Glutamatergic neuron (in vitro differentiated cells): ENCODE results near the gene SUGCT. TPM values are rescaled to one million over a fixed set of nuclear protein-coding genes. Genes with fewer than 3 reads are reported as not detected.
A peak's percentile ranks its signal among the peaks of the same experiment; 100 is the strongest.

Source experiments
- DNase-seq: peaks from one replicate; pipeline ENCODE4 v3.0.0; 2022
- H3K27ac Mint-ChIP-seq: one replicate; pipeline ENCODE4 v1.8.0; 2020; ENCODE audit warnings: mild to moderate bottlenecking, mixed read lengths, inconsistent platforms; ENCODE audit not compliant: unreplicated experiment
- H3K27me3 Mint-ChIP-seq: one replicate; pipeline ENCODE4 v1.8.0; 2020; ENCODE audit warnings: mild to moderate bottlenecking, moderate library complexity, mixed read lengths, inconsistent platforms; ENCODE audit not compliant: unreplicated experiment
- H3K36me3 Mint-ChIP-seq: one replicate; pipeline ENCODE4 v1.8.0; 2020; ENCODE audit warnings: mild to moderate bottlenecking, mixed read lengths, inconsistent platforms; ENCODE audit not compliant: unreplicated experiment
- H3K4me1 Mint-ChIP-seq: one replicate; pipeline ENCODE4 v1.8.0; 2020; ENCODE audit warnings: mild to moderate bottlenecking, low read depth, mixed read lengths, inconsistent platforms; ENCODE audit not compliant: unreplicated experiment
- H3K4me3 Mint-ChIP-seq: one replicate; pipeline ENCODE4 v1.8.0; 2020; ENCODE audit warnings: mild to moderate bottlenecking, mixed read lengths, inconsistent platforms; ENCODE audit not compliant: unreplicated experiment
- H3K9me3 Mint-ChIP-seq: one replicate; pipeline ENCODE4 v1.8.0; 2020; ENCODE audit warnings: mild to moderate bottlenecking, moderate library complexity, mixed read lengths, inconsistent platforms; ENCODE audit not compliant: unreplicated experiment
- CTCF ChIP-seq: fragments of 200-600 bp; sonication (generic); IDR thresholded peaks from one replicate; pipeline ENCODE4 v1.5.0; 2021; ENCODE audit not compliant: partially characterized antibody, unreplicated experiment
- total RNA-seq: library from RNA; stranded (reverse); fragmentation: NEBNext Ultra II Directional; extraction: Animal tissue kit (Norgen Biotek cat#: 25700); gene quantifications from one replicate; pipeline ENCODE4 v1.2.1, GENCODE V29; 2021; ENCODE audit not compliant: unreplicated experiment

The SUGCT gene
- total RNA-seq, 1 donor from 2014 or later, result 1.2 TPM

- Mint-ChIP-seq H3K27ac (no peak overlapping the region), H3K9me3 (peaks cover 1% of the 10 kb centered on the region), H3K4me1 (no peaks in the 10 kb centered on the region), H3K36me3 (no peaks in the 10 kb centered on the region), H3K27me3 (no peaks in the 10 kb centered on the region), H3K4me3 (no peak overlapping the region)
- no peak for DNase-seq
- TF ChIP-seq CTCF, result peak; percentile 76
Observed at GRCh38 chr7:40329601-40330153, 194.9 kb downstream of the SUGCT start.

GRCh38 chr7:40330408-40330807, 195.6 kb downstream of the SUGCT start:
- no peak overlapping the region for H3K27ac Mint-ChIP-seq

GRCh38 chr7:40331915-40332314, 197.1 kb downstream of the SUGCT start:
- no peak for TF ChIP-seq CTCF
- Mint-ChIP-seq H3K9me3 (peaks cover 6% of the 10 kb centered on the region), H3K27me3 (no peaks in the 10 kb centered on the region), H3K27ac (no peak overlapping the region), H3K4me1 (no peaks in the 10 kb centered on the region), H3K36me3 (no peaks in the 10 kb centered on the region), H3K4me3 (no peak overlapping the region)
- no peak for DNase-seq

More at GRCh38 chr7:40330408-40330807, 195.6 kb downstream of the SUGCT start:
- no peak for TF ChIP-seq CTCF
- no peaks in the 10 kb centered on the region for H3K4me1 Mint-ChIP-seq
- peaks cover 3% of the 10 kb centered on the region for H3K9me3 Mint-ChIP-seq
- no peaks in the 10 kb centered on the region for H3K36me3 Mint-ChIP-seq
- DNase-seq, result no peak
- H3K4me3 Mint-ChIP-seq, result no peak overlapping the region
- H3K27me3 Mint-ChIP-seq, result no peaks in the 10 kb centered on the region

GRCh38 chr7:40332516-40332915, 197.7 kb downstream of the SUGCT start:
- Mint-ChIP-seq H3K27ac (no peak overlapping the region), H3K27me3 (peaks cover 2% of the 10 kb centered on the region), H3K36me3 (no peaks in the 10 kb centered on the region), H3K4me3 (no peak overlapping the region), H3K9me3 (peaks cover 6% of the 10 kb centered on the region), H3K4me1 (no peaks in the 10 kb centered on the region)
- no peak for TF ChIP-seq CTCF
- no peak for DNase-seq

GRCh38 chr7:40341836-40342235, 207.0 kb downstream of the SUGCT start:
- H3K4me1 Mint-ChIP-seq, result no peaks in the 10 kb centered on the region
- H3K27me3 Mint-ChIP-seq, result peaks cover 2% of the 10 kb centered on the region
- no peak overlapping the region for H3K4me3 Mint-ChIP-seq
- H3K36me3 Mint-ChIP-seq, result no peaks in the 10 kb centered on the region
- peaks cover 4% of the 10 kb centered on the region for H3K9me3 Mint-ChIP-seq
- H3K27ac Mint-ChIP-seq, result no peak overlapping the region
- no peak for DNase-seq
- no peak for TF ChIP-seq CTCF
